ENCODE results near the gene C2orf72.

Gene C2orf72

DNA sequence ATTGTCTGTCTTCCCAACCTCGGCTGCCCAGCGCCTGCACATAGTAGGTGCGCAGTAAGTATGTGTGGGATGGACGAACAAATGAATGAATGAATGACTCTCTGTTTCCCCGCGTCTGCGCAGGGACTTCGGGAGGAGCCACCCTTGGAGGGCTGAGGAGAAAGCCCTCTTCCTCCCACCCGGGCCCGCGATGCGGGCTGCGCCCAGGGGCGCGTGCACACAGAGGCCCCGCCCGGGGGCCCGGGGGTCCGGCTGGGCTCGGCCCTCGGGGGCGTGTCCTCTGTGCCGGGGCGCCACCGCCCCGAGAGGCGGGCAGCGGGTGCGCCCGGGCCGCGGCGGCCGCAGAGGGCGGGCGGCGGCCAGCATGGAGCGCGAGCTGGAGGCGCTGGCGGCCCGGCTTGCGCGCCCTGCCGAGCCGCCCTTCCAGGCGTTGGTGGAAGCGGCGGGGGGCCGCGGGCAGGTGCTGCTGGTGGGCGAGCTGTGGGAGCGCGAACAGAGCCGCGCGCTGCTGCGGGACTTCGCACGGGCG is at the start of gene C2orf72:
Gene C2orf72, plus strand, starts transcription at position 322 of the 529 bp plus-strand sequence. Its CDS starts 43 bp downstream, at position 365.
- in situ Hi-C loops (cut with MboI; ENCODE audit: low sequenced_read_pairs, unreplicated experiment), result no loop called here
- peak; percentile 66 for DNase-seq (ENCODE audit: low spot score)
- TF ChIP-seq, protein P1, sequence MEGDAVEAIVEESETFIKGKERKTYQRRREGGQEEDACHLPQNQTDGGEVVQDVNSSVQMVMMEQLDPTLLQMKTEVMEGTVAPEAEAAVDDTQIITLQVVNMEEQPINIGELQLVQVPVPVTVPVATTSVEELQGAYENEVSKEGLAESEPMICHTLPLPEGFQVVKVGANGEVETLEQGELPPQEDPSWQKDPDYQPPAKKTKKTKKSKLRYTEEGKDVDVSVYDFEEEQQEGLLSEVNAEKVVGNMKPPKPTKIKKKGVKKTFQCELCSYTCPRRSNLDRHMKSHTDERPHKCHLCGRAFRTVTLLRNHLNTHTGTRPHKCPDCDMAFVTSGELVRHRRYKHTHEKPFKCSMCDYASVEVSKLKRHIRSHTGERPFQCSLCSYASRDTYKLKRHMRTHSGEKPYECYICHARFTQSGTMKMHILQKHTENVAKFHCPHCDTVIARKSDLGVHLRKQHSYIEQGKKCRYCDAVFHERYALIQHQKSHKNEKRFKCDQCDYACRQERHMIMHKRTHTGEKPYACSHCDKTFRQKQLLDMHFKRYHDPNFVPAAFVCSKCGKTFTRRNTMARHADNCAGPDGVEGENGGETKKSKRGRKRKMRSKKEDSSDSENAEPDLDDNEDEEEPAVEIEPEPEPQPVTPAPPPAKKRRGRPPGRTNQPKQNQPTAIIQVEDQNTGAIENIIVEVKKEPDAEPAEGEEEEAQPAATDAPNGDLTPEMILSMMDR (IDR thresholded peaks at IDR 0.05; ENCODE audit: borderline replicate concordance, control extremely low read depth, extremely low read depth, insufficient read depth, missing control alignments), result no peak

DNA sequence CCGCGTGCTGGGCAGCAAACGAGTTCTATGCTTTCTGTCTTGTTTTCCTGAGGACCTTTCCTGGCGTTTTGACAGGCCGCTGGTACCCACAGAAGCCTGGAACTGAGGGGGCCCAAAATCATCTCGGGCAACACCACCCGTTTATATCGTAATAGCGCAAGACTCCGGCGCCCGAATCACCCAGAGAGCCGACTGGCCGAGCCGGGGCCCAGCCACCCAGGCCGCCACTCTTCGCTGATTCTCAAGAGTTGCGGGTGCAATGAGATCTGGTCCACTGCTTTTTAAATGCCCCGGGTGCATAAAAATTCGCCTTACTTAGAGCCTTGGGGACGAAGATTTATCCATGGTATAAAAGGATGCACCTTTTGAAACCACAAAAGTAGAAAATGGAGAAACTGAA is 47.6 kb upstream of the C2orf72 start:
- no peak for DNase-seq (ENCODE audit: low spot score)
- in situ Hi-C loops (cut with MboI; ENCODE audit: low sequenced_read_pairs, unreplicated experiment), result loop anchor here (5.0 to 10.0 kb wide), 3 partner anchors 47 to 145 kb away; no protein-coding TSS in a partner anchor
- TF ChIP-seq, protein P1 (IDR thresholded peaks at IDR 0.05; ENCODE audit: borderline replicate concordance, control extremely low read depth, extremely low read depth, insufficient read depth, missing control alignments), result no peak

DNA sequence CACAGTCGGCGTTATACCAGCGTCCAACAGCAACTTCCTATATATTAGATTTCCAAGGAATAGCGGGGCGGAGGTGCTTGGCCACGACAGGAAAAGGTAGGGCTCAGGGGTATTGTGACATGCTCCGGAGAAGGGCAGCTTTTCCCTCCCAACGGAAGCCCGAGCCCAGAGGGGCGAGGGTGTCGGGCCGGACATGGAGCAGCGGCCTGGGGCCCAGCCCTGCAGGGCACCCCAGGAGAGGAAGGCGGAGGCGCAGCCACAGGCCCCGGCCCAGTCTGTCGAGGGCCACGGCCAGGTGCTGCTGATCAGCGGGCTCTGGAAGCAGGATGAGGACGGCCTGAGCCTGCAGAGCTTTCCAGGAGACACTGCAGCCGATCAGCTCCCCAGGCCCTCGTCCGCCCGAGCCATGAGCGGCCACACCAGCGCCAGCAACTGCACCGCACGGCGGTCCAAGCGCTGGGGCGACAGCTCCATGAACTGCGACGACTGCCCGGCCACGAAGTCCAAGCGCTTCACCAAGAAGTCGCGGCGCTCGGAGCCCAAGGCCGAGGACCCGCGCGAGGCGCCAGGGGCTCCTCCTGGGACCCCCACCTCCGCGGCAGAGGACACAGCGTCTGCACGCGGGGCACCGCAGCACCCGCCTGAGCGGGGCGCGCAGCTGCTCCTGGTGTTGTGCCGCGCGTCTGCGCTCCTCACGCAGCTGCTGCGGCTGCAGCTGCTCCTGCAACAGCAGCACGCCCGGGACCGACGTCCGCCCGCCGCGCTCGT is 47.0 kb upstream of the C2orf72 start:
- TF ChIP-seq, protein P1 (IDR thresholded peaks at IDR 0.05; ENCODE audit: borderline replicate concordance, control extremely low read depth, extremely low read depth, insufficient read depth, missing control alignments), result no peak
- in situ Hi-C loops (cut with MboI; ENCODE audit: low sequenced_read_pairs, unreplicated experiment), result loop anchor here (10.0 kb wide), 1 partner anchor 146 kb away; no protein-coding TSS in a partner anchor
- DNase-seq (ENCODE audit: low spot score), result no peak

DNA sequence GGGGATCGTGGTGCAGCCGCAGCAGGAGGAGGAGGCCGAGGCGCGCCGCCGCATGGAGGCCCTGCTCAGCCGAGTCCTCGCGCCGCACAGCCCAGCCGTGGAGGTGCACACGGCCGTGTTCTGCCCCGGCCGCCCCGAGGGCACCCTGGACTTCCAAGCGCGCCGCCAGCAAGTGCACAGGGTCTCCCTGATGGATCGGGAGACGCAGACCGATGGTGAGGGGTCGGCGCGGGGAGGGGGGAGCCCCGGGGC is 46.5 kb upstream of the C2orf72 start:
- TF ChIP-seq, protein P1 (IDR thresholded peaks at IDR 0.05; ENCODE audit: borderline replicate concordance, control extremely low read depth, extremely low read depth, insufficient read depth, missing control alignments), result no peak
- no peak for DNase-seq (ENCODE audit: low spot score)
- in situ Hi-C loops (cut with MboI; ENCODE audit: low sequenced_read_pairs, unreplicated experiment), result loop anchor here (10.0 kb wide), 1 partner anchor 146 kb away; no protein-coding TSS in a partner anchor

DNA sequence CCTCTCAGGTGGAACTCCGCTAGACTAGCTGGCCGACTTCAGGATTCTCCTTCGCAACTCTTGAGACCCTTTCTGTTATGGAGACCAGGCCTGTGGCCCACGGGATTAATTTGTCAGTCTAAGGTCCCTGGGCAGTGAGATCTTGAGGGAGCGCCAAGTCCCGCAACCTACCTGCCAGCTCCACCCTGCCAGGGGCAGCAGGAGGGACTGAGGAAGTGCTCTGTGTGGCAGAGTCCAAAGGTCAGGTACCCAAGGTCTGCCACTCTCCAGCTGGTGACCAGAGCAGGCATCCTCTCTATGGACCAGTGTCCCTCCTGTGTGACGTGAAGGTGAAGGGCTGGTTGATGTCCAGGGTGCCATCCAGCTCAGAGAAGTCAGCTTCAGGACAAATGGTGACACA is 45.7 kb upstream of the C2orf72 start:
- in situ Hi-C loops (cut with MboI; ENCODE audit: low sequenced_read_pairs, unreplicated experiment), result loop anchor here (10.0 kb wide), 1 partner anchor 147 kb away; no protein-coding TSS in a partner anchor
- DNase-seq (ENCODE audit: low spot score), result no peak
- TF ChIP-seq, protein P1 (IDR thresholded peaks at IDR 0.05; ENCODE audit: borderline replicate concordance, control extremely low read depth, extremely low read depth, insufficient read depth, missing control alignments), result no peak

DNA sequence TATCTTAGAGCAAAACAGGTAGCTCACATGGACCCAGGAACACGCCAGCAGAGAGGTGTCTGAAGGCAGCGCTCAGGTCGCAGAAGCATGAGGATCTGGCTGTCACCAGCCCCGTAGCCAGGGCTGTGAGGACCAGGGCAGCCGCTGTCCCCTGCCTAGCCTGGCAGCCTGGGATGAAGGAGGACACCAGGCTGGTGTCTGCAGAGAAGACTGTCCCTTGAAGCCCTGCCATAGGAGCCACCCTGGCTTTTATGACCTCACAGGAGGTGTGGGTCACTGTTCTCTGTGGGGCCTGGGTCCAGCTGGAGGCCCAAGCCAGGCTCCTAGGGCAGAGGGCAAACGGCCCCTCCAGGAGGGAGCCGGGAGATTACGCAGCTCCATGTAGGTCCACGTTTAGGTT is 41.5 kb upstream of the C2orf72 start, which contains the start of gene SPATA3:
Gene SPATA3, plus strand, starts transcription at position 301 of the 400 bp plus-strand sequence. CDS start 113 bp downstream, outside the sequence.
- in situ Hi-C loops (cut with MboI; ENCODE audit: low sequenced_read_pairs, unreplicated experiment), result loop anchor here (10.0 kb wide), 1 partner anchor 151 kb away; no protein-coding TSS in a partner anchor
- TF ChIP-seq, protein P1 (IDR thresholded peaks at IDR 0.05; ENCODE audit: borderline replicate concordance, control extremely low read depth, extremely low read depth, insufficient read depth, missing control alignments), result no peak
- no peak for DNase-seq (ENCODE audit: low spot score)
